GM12875 (cell line): ENCODE results near the gene OR51E2.
"Not testable (repeated sequence)": the region's sequence is repeated elsewhere in the genome, so short reads cannot be mapped to it uniquely, and the experiment has no call there.

Experiments used
- H3K4me3 ChIP-seq: one replicate; pipeline ENCODE4 v1.5.1; 2011; ENCODE audit warnings: low read depth, low read length, control low read depth
- CTCF ChIP-seq: IDR thresholded peaks from 2 replicates; pipeline ENCODE4 v1.5.1; 2011; ENCODE audit warnings: low read depth, mild to moderate bottlenecking, control low read depth, inconsistent platforms, low read length, moderate library complexity, borderline replicate concordance; ENCODE audit not compliant: insufficient read depth

OR51E2 gene

GRCh38 chr11:4697585-4697984, at the start of gene OR51E2:
Gene OR51E2 (minus strand): TSS chr11:4697853. CDS start chr11:4682711, 15,142 bp downstream.
- H3K4me3 ChIP-seq: no peak within 1 kb of the TSS
- no peak for TF ChIP-seq CTCF

- H3K4me3 ChIP-seq: no peak overlapping the region
- no peak for TF ChIP-seq CTCF
These were observed 43.1 kb upstream of the OR51E2 start for GRCh38 chr11:4740735-4741134.

GRCh38 chr11:4727171-4727570, 29.5 kb upstream of the OR51E2 start:
- TF ChIP-seq CTCF: no peak
- H3K4me3 ChIP-seq: no peak overlapping the region

- H3K4me3 ChIP-seq: not testable (repeated sequence)
These were observed 25.2 kb upstream of the OR51E2 start for GRCh38 chr11:4722616-4723534.

- H3K4me3 ChIP-seq: no peak overlapping the region
- no peak for TF ChIP-seq CTCF
These were observed 16.6 kb upstream of the OR51E2 start for GRCh38 chr11:4714300-4714699.

GRCh38 chr11:4713241-4713640, 15.6 kb upstream of the OR51E2 start:
- no peak for TF ChIP-seq CTCF
- no peak overlapping the region for H3K4me3 ChIP-seq

GRCh38 chr11:4704790-4705334, 7.2 kb upstream of the OR51E2 start:
- no peak overlapping the region for H3K4me3 ChIP-seq
- no peak for TF ChIP-seq CTCF
